Epithelial cell of proximal tubule (primary cell): ENCODE measurements around the gene PATE3. TPM values are rescaled to one million over a fixed set of nuclear protein-coding genes. Genes with fewer than 3 reads are reported as not detected.

Experiments
- DNase-seq: peaks from one replicate; pipeline ENCODE4 v3.0.0-alpha.2; 2011; ENCODE audit warnings: low read depth
- H3K4me3 ChIP-seq: 2 replicates; pipeline ENCODE4 v1.5.1; 2011; ENCODE audit warnings: low read depth, mild to moderate bottlenecking, low read length
- total RNA-seq: library from RNA; depleted of rRNA; stranded (reverse); fragments of >200 nt; gene quantifications from 2 replicates; pipeline ENCODE4 v1.2.3, GENCODE V29; 2015
- TF ChIP-seq, protein P1 (sequence below): conservative IDR thresholded peaks from 2 replicates; pipeline ENCODE4 v1.5.1; 2012; ENCODE audit warnings: low read depth, mild to moderate bottlenecking, low read length

Gene PATE3
- total RNA-seq, 1 donor from 2014 or later: not detected

GRCh38 chr11:125807909-125808308 is 20.0 kb downstream of the PATE3 start:
- DNase-seq: no peak

GRCh38 chr11:125833016-125833415 is 45.1 kb downstream of the PATE3 start, which contains the start of gene PATE4:
Gene PATE4 (plus strand): TSS chr11:125833316. CDS start chr11:125833360, 44 bp downstream.
- no peak within 1 kb of the TSS for H3K4me3 ChIP-seq
- TF ChIP-seq, protein P1, sequence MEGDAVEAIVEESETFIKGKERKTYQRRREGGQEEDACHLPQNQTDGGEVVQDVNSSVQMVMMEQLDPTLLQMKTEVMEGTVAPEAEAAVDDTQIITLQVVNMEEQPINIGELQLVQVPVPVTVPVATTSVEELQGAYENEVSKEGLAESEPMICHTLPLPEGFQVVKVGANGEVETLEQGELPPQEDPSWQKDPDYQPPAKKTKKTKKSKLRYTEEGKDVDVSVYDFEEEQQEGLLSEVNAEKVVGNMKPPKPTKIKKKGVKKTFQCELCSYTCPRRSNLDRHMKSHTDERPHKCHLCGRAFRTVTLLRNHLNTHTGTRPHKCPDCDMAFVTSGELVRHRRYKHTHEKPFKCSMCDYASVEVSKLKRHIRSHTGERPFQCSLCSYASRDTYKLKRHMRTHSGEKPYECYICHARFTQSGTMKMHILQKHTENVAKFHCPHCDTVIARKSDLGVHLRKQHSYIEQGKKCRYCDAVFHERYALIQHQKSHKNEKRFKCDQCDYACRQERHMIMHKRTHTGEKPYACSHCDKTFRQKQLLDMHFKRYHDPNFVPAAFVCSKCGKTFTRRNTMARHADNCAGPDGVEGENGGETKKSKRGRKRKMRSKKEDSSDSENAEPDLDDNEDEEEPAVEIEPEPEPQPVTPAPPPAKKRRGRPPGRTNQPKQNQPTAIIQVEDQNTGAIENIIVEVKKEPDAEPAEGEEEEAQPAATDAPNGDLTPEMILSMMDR: no peak
- no peak for DNase-seq

More at GRCh38 chr11:125807909-125808308, 20.0 kb downstream of the PATE3 start:
- H3K4me3 ChIP-seq: no peak overlapping the region
- TF ChIP-seq, protein P1: no peak

GRCh38 chr11:125835748-125836147 is 47.8 kb downstream of the PATE3 start:
- TF ChIP-seq, protein P1: no peak
- no peak overlapping the region for H3K4me3 ChIP-seq
- no peak for DNase-seq

Other genes starting within 250 kb of the PATE3 start
- 140 and 169 TPM in 2 replicates for gene EI24, start 218.7 kb upstream of the PATE3 start, total RNA-seq
- gene STT3A, start 195.3 kb upstream of the PATE3 start, total RNA-seq: 170 and 190 TPM in 2 replicates
- gene CHEK1, start 163.0 kb upstream of the PATE3 start, total RNA-seq: 43.2 and 48.9 TPM in 2 replicates
- gene ACRV1, start 107.3 kb upstream of the PATE3 start, total RNA-seq: not detected in 2 replicates
- not detected in 2 replicates for gene PATE1, start 41.8 kb upstream of the PATE3 start, total RNA-seq
- 0.07 TPM in 1 of 2 replicates, not detected in the other for gene PATE2, start 9.3 kb upstream of the PATE3 start, total RNA-seq
- gene PATE4, start 45.2 kb downstream of the PATE3 start, total RNA-seq: not detected in 2 replicates
- gene HYLS1, start 99.5 kb downstream of the PATE3 start, total RNA-seq: 9.3 and 11.3 TPM in 2 replicates
- gene PUS3, start 115.1 kb downstream of the PATE3 start, total RNA-seq: 7.1 and 8.0 TPM in 2 replicates
- 0.14 TPM in 1 of 2 replicates, not detected in the other for gene DDX25, start 116.4 kb downstream of the PATE3 start, total RNA-seq
- not detected in 2 replicates for gene VSIG10L2, start 157.9 kb downstream of the PATE3 start, total RNA-seq